Endothelial cell of umbilical vein (primary cell): ENCODE data around the gene SCAMP1.

ENCODE experiments used
- CTCF ChIP-seq, 2 donors: IDR thresholded peaks; 1 replicate in 1 of 2; 2 replicates in 1 of 2; pipeline ENCODE4 v1.5.1; 2011; ENCODE audit warnings: low read length in 2 of 2, mild to moderate bottlenecking in 2 of 2, moderate library complexity in 2 of 2, control low read depth in 1 of 2, inconsistent platforms in 1 of 2, low read depth in 1 of 2; ENCODE audit not compliant: insufficient read depth in 1 of 2; ENCODE audit errors: extremely low read depth in 1 of 2
- EZH2 ChIP-seq: IDR thresholded peaks from 2 replicates; pipeline ENCODE4 v1.6.1; 2012; ENCODE audit warnings: borderline replicate concordance, low read depth, mild to moderate bottlenecking, moderate library complexity, low read length, inconsistent platforms; ENCODE audit not compliant: severe bottlenecking
- FOS ChIP-seq: IDR thresholded peaks from 2 replicates; pipeline ENCODE4 v1.6.1; 2011; ENCODE audit warnings: mild to moderate bottlenecking, low read length, moderate library complexity, borderline replicate concordance; ENCODE audit not compliant: insufficient read depth
- JUN ChIP-seq: IDR thresholded peaks from 2 replicates; pipeline ENCODE4 v1.6.1; 2011; ENCODE audit warnings: borderline replicate concordance, low read depth; ENCODE audit not compliant: insufficient read length, insufficient read depth
- POLR2A ChIP-seq: IDR thresholded peaks from 2 replicates; pipeline ENCODE4 v1.6.1; 2012; ENCODE audit warnings: low read depth, mild to moderate bottlenecking, control low read depth, low read length
- POLR2AphosphoS5 ChIP-seq: IDR thresholded peaks from 2 replicates; pipeline ENCODE4 v1.6.1; 2012; ENCODE audit warnings: low read depth, mild to moderate bottlenecking, control low read depth, low read length, moderate library complexity; ENCODE audit not compliant: insufficient read depth

GRCh38 chr5:78424665-78425064 lies 64.2 kb downstream of the SCAMP1 start:
- TF ChIP-seq CTCF (IDR thresholded peaks at IDR 0.05; ENCODE audit: extremely low read depth in 1 of 2, insufficient read depth in 1 of 2, low read depth in 1 of 2, low read length in 2 of 2), result no peak
- no peak for TF ChIP-seq EZH2
- no peak for TF ChIP-seq POLR2AphosphoS5
- TF ChIP-seq POLR2A, result no peak
- no peak for TF ChIP-seq JUN
- no peak for TF ChIP-seq FOS
